Neural cell (in vitro differentiated cells): ENCODE measurements around the gene PPP3CA. TPM values are rescaled to one million over a fixed set of nuclear protein-coding genes. Genes with fewer than 3 reads are reported as not detected.

Experiments used
- H2AFZ ChIP-seq: fragments of 200-600, 300-800 bp; sonication (generic), shearing (Covaris generic); 2 replicates; pipeline ENCODE4 v1.6.0; 2014; ENCODE audit warnings: low read depth, mild to moderate bottlenecking, antibody characterized with exemption, low read length, moderate library complexity
- H3F3A ChIP-seq: fragments of 200-600 bp; shearing (Covaris generic); 2 replicates; pipeline ENCODE4 v1.6.1; 2016; ENCODE audit warnings: mild to moderate bottlenecking, moderate library complexity, mixed read lengths, antibody characterized with exemption, low read length; ENCODE audit not compliant: insufficient read depth, poor library complexity, severe bottlenecking
- H3K27ac ChIP-seq: fragments of 200-600, 300-800 bp; sonication (generic), shearing (Covaris generic); 2 replicates; pipeline ENCODE4 v1.5.1; 2014; ENCODE audit warnings: mild to moderate bottlenecking, low read length, moderate library complexity
- H3K27me3 ChIP-seq: fragments of 300-800, 200-600 bp; sonication (generic), shearing (Covaris generic); 2 replicates; pipeline ENCODE4 v1.6.0; 2014; ENCODE audit warnings: mild to moderate bottlenecking, low read depth, low read length, moderate library complexity; ENCODE audit not compliant: insufficient read depth
- H3K36me3 ChIP-seq: fragments of 300-800, 200-600 bp; sonication (generic), shearing (Covaris generic); 2 replicates; pipeline ENCODE4 v1.5.1; 2014; ENCODE audit warnings: mild to moderate bottlenecking, antibody characterized with exemption, low read length, moderate library complexity; ENCODE audit not compliant: insufficient read depth
- H3K4me2 ChIP-seq: fragments of 300-800, 200-600 bp; sonication (generic), shearing (Covaris generic); 2 replicates; pipeline ENCODE4 v1.6.0; 2014; ENCODE audit warnings: mild to moderate bottlenecking, low read length
- H3K4me3 ChIP-seq: fragments of 300-800, 200-600 bp; sonication (generic), shearing (Covaris generic); 2 replicates; pipeline ENCODE4 v1.5.1; 2014; ENCODE audit warnings: mild to moderate bottlenecking, low read length, moderate library complexity
- H3K79me2 ChIP-seq: fragments of 200-600 bp; shearing (Covaris generic); replicated peaks from 2 replicates; pipeline ENCODE4 v1.6.0; 2014; ENCODE audit warnings: mild to moderate bottlenecking, low read length, moderate library complexity; ENCODE audit not compliant: insufficient read depth
- H3K9ac ChIP-seq: fragments of 300-800, 200-600 bp; sonication (generic), shearing (Covaris generic); 2 replicates; pipeline ENCODE4 v1.6.1; 2016; ENCODE audit warnings: mild to moderate bottlenecking, low read length, mixed read lengths
- H3K9me2 ChIP-seq: fragments of 200-600 bp; shearing (Covaris generic); 2 replicates; pipeline ENCODE4 v1.6.1; 2016; ENCODE audit warnings: mild to moderate bottlenecking, low read length, mixed read lengths; ENCODE audit not compliant: insufficient read depth
- H3K9me3 ChIP-seq: fragments of 200-600, 300-800 bp; sonication (generic), shearing (Covaris generic); 2 replicates; pipeline ENCODE4 v1.6.1; 2016; ENCODE audit warnings: mild to moderate bottlenecking, mixed run types, low read length, moderate library complexity, mixed read lengths
- H4K20me1 ChIP-seq: fragments of 200-600 bp; shearing (Covaris generic); 2 replicates; pipeline ENCODE4 v1.6.1; 2016; ENCODE audit warnings: mild to moderate bottlenecking, mixed run types; ENCODE audit not compliant: insufficient read depth
- CTCF ChIP-seq: fragments of 450-650 bp; IDR thresholded peaks from 2 replicates; pipeline ENCODE4 v1.5.1; 2014; ENCODE audit warnings: antibody characterized with exemption, mild to moderate bottlenecking, moderate library complexity; ENCODE audit not compliant: poor library complexity, severe bottlenecking
- EP300 ChIP-seq: fragments of 450-650 bp; conservative IDR thresholded peaks from 2 replicates; pipeline ENCODE4 v1.6.1; 2014; ENCODE audit warnings: antibody characterized with exemption, mild to moderate bottlenecking, moderate library complexity; ENCODE audit not compliant: poor library complexity, severe bottlenecking
- EZH2 ChIP-seq: fragments of 200-600, 300-800 bp; shearing (Covaris generic), sonication (generic); IDR thresholded peaks from 2 replicates; pipeline ENCODE4 v1.6.1; 2014; ENCODE audit warnings: antibody characterized with exemption, low read length, borderline replicate concordance, mild to moderate bottlenecking; ENCODE audit not compliant: insufficient read depth, poor library complexity, severe bottlenecking
- MXI1 ChIP-seq: fragments of 450-650 bp; conservative IDR thresholded peaks from 2 replicates; pipeline ENCODE4 v1.6.1; 2014; ENCODE audit warnings: antibody characterized with exemption, mild to moderate bottlenecking; ENCODE audit not compliant: poor library complexity, severe bottlenecking
- POLR2AphosphoS5 ChIP-seq: IDR thresholded peaks from 2 replicates; pipeline ENCODE4 v1.6.1; 2012
- RAD21 ChIP-seq: fragments of 450-650 bp; conservative IDR thresholded peaks from 2 replicates; pipeline ENCODE4 v1.6.1; 2014; ENCODE audit warnings: antibody characterized with exemption, mild to moderate bottlenecking, moderate library complexity
- SMC3 ChIP-seq: fragments of 450-650 bp; conservative IDR thresholded peaks from 2 replicates; pipeline ENCODE4 v1.6.1; 2014; ENCODE audit warnings: antibody characterized with exemption, mild to moderate bottlenecking, moderate library complexity; ENCODE audit not compliant: poor library complexity
- TAF1 ChIP-seq: IDR thresholded peaks from 2 replicates; pipeline ENCODE4 v1.6.1; 2012; ENCODE audit warnings: low read depth
- polyA plus RNA-seq: library from polyadenylated mRNA; depleted of rRNA; stranded (reverse); fragments of >200 nt; gene quantifications from 2 replicates; pipeline ENCODE4 v1.2.3, GENCODE V29; 2014
- TF ChIP-seq, protein P1 (sequence below): IDR thresholded peaks from 2 replicates; pipeline ENCODE4 v1.6.1; 2012; ENCODE audit warnings: borderline replicate concordance

PPP3CA gene
- polyA plus RNA-seq, 1 donor from 2014 or later, result 78.2 TPM

GRCh38 chr4:101264512-101264911 lies 82.8 kb downstream of the PPP3CA start:
- H3K4me2 ChIP-seq, result no peak overlapping the region
- H4K20me1 ChIP-seq, result no peaks in the 10 kb centered on the region
- H3K9me2 ChIP-seq, result no peaks in the 10 kb centered on the region
- H3F3A ChIP-seq, result no peaks in the 10 kb centered on the region
- no peak overlapping the region for H3K4me3 ChIP-seq
- H3K79me2 ChIP-seq, result peaks cover 31% of the 10 kb centered on the region
- H3K27me3 ChIP-seq, result no peaks in the 10 kb centered on the region
- no peak overlapping the region for H3K27ac ChIP-seq
- no peak overlapping the region for H2AFZ ChIP-seq
- TF ChIP-seq TAF1, result no peak
- no peak for TF ChIP-seq CTCF
- no peak for TF ChIP-seq RAD21
- TF ChIP-seq, protein P1, sequence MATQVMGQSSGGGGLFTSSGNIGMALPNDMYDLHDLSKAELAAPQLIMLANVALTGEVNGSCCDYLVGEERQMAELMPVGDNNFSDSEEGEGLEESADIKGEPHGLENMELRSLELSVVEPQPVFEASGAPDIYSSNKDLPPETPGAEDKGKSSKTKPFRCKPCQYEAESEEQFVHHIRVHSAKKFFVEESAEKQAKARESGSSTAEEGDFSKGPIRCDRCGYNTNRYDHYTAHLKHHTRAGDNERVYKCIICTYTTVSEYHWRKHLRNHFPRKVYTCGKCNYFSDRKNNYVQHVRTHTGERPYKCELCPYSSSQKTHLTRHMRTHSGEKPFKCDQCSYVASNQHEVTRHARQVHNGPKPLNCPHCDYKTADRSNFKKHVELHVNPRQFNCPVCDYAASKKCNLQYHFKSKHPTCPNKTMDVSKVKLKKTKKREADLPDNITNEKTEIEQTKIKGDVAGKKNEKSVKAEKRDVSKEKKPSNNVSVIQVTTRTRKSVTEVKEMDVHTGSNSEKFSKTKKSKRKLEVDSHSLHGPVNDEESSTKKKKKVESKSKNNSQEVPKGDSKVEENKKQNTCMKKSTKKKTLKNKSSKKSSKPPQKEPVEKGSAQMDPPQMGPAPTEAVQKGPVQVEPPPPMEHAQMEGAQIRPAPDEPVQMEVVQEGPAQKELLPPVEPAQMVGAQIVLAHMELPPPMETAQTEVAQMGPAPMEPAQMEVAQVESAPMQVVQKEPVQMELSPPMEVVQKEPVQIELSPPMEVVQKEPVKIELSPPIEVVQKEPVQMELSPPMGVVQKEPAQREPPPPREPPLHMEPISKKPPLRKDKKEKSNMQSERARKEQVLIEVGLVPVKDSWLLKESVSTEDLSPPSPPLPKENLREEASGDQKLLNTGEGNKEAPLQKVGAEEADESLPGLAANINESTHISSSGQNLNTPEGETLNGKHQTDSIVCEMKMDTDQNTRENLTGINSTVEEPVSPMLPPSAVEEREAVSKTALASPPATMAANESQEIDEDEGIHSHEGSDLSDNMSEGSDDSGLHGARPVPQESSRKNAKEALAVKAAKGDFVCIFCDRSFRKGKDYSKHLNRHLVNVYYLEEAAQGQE, result no peak
- no peak for TF ChIP-seq MXI1
- no peak for TF ChIP-seq POLR2AphosphoS5
- TF ChIP-seq EZH2, result no peak
- TF ChIP-seq EP300, result no peak
- TF ChIP-seq SMC3, result no peak
- no peaks in the 10 kb centered on the region for H3K36me3 ChIP-seq
- H3K9ac ChIP-seq, result no peak overlapping the region
- no peaks in the 10 kb centered on the region for H3K9me3 ChIP-seq

DNA sequence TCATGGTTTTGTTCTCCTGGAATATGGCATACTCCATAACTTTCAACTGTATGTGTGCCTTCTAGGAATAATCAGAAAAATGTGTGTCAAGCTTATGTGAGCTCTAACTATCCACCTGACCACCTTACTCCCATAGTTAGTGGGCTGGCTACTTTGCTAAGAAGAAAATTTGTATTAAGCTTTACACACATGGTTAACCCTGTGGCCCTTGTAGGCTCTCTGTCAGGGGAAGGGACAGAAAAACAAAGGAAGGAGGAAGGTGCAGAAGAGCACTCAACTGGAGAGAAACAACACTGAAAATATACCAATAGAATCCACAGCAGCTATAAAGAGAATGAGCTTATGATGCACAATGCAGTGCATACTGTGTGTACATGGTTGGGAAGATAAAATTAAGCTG lies 84.6 kb downstream of the PPP3CA start:
- Histone ChIP-seq H3K27me3 (no peaks in the 10 kb centered on the region), H3K4me3 (no peak overlapping the region), H3F3A (no peaks in the 10 kb centered on the region), H3K9me3 (no peaks in the 10 kb centered on the region), H3K27ac (no peak overlapping the region), H2AFZ (no peak overlapping the region), H4K20me1 (no peaks in the 10 kb centered on the region), H3K36me3 (no peaks in the 10 kb centered on the region), H3K9ac (no peak overlapping the region), H3K4me2 (no peak overlapping the region), H3K9me2 (no peaks in the 10 kb centered on the region), H3K79me2 (peaks cover 31% of the 10 kb centered on the region)
- TF ChIP-seq EZH2, result no peak
- TF ChIP-seq CTCF, result no peak
- TF ChIP-seq, protein P1, result no peak
- no peak for TF ChIP-seq RAD21
- no peak for TF ChIP-seq SMC3
- no peak for TF ChIP-seq MXI1
- TF ChIP-seq POLR2AphosphoS5, result no peak
- no peak for TF ChIP-seq EP300
- TF ChIP-seq TAF1, result no peak
